ENCODE results near the gene LSM11. TPM values are rescaled to one million over a fixed set of nuclear protein-coding genes. Genes with fewer than 3 reads are reported as not detected.

Gene LSM11
- polyA plus RNA-seq, 1 of the 3 experiments (the other 2 are of a cell fraction) = 0.95 TPM

- peaks cover 0 to 5% of the 10 kb centered on the region in 2 experiments for H3K36me3 ChIP-seq (replicated peaks in 1 of 2; ENCODE audit: control insufficient read depth in 1 of 2, insufficient read depth in 2 of 2, low read length in 1 of 2)
- no peak overlapping the region for H3K4me3 ChIP-seq (ENCODE audit: low read depth in 2 of 2, low read length in 1 of 2)
- H3F3A ChIP-seq (replicated peaks; ENCODE audit: insufficient read depth) = no peaks in the 10 kb centered on the region
- no peaks in the 10 kb centered on the region for H3K79me2 ChIP-seq (ENCODE audit: insufficient read depth)
- WGBS (ENCODE audit: low lambda C conversion rate) = 46% methylated on average over 8 of the region's 8 CpGs
- POLR2A ChIA-PET = no interaction called here
- no peaks in the 10 kb centered on the region for H3K9me3 ChIP-seq
- no peaks in the 10 kb centered on the region for H3K27me3 ChIP-seq (ENCODE audit: insufficient read depth)
- H3K9ac ChIP-seq = no peak overlapping the region
- peak; percentile 43 for DNase-seq
- H3K27ac ChIP-seq (ENCODE audit: low read depth in 2 of 2, low read length in 1 of 2) = no peak overlapping the region
- CTCF ChIA-PET = interaction anchor here (0.8 to 1.9 kb wide), 2 partner anchors 16 kb away, joined by 3 to 9 read pairs; no protein-coding TSS in a partner anchor
- no peaks in the 10 kb centered on the region for H4K20me1 ChIP-seq (ENCODE audit: insufficient read depth)
- TF ChIP-seq PBX3 (IDR thresholded peaks at IDR 0.05) (peak; percentile 74), FOXM1 (IDR thresholded peaks at IDR 0.05; ENCODE audit: low read depth) (no peak), YY1 (IDR thresholded peaks at IDR 0.05; ENCODE audit: low read depth) (no peak), TEAD4 (IDR thresholded peaks at IDR 0.05; ENCODE audit: borderline replicate concordance, insufficient read depth) (no peak), TCF12 (IDR thresholded peaks at IDR 0.05) (peak; percentile 87), MXI1 (IDR thresholded peaks at IDR 0.05; ENCODE audit: low read depth, low read length) (no peak), TAF1 (IDR thresholded peaks at IDR 0.05; ENCODE audit: borderline replicate concordance, low read depth, low read length) (no peak), EP300 (IDR thresholded peaks at IDR 0.05; ENCODE audit: borderline replicate concordance in 1 of 2, low read depth in 1 of 2, low read length in 1 of 2) (peak; percentile 18 to 32; a peak in 2 of 4 replicates), RXRA (IDR thresholded peaks at IDR 0.05; ENCODE audit: borderline replicate concordance, low read depth) (no peak), USF1 (IDR thresholded peaks at IDR 0.05; ENCODE audit: borderline replicate concordance, low read depth) (no peak), POLR2AphosphoS5 (IDR thresholded peaks at IDR 0.05; ENCODE audit: low read depth, low read length) (no peak), RCOR1 (IDR thresholded peaks at IDR 0.05; ENCODE audit: low read length) (peak; percentile 29; the same call in 1 of the 2 replicates), NFIC (IDR thresholded peaks at IDR 0.05; ENCODE audit: borderline replicate concordance) (peak; percentile 77)
- H3K4me2 ChIP-seq = no peak overlapping the region
- no peaks in the 10 kb centered on the region for H3K9me2 ChIP-seq
- no peak overlapping the region for H2AFZ ChIP-seq (ENCODE audit: low read depth)
- H3K4me1 ChIP-seq (ENCODE audit: control insufficient read depth in 1 of 2, insufficient read depth in 2 of 2, low read depth in 1 of 2, low read length in 1 of 2) = peaks cover 0 to 3% of the 10 kb centered on the region in 2 experiments; a peak in 1 of 4 replicates
These were observed 34.8 kb downstream of the LSM11 start for GRCh38 chr5:157778121-157778805.

- TF ChIP-seq GATA2 (CRISPR knock-in tag; IDR thresholded peaks at IDR 0.05) (no peak), RCOR1 (IDR thresholded peaks at IDR 0.05; ENCODE audit: low read length) (no peak), RAD21 (IDR thresholded peaks at IDR 0.05; ENCODE audit: low read length) (no peak), YY1 (IDR thresholded peaks at IDR 0.05; ENCODE audit: low read depth) (no peak), SMC3 (IDR thresholded peaks at IDR 0.05; ENCODE audit: low read depth, low read length) (no peak), FOXJ3 (CRISPR knock-in tag; IDR thresholded peaks at IDR 0.05) (no peak), USF1 (IDR thresholded peaks at IDR 0.05; ENCODE audit: borderline replicate concordance, low read depth) (no peak), RFX5 (IDR thresholded peaks at IDR 0.05; ENCODE audit: low read length) (no peak), EP300 (IDR thresholded peaks at IDR 0.05; ENCODE audit: borderline replicate concordance in 1 of 2, low read depth in 1 of 2, low read length in 1 of 2) (no peak), CTCF (IDR thresholded peaks at IDR 0.05) (no peak), CHD2 (IDR thresholded peaks at IDR 0.05; ENCODE audit: low read length, partially characterized antibody) (no peak)
- Histone ChIP-seq H4K20me1 (ENCODE audit: insufficient read depth) (no peaks in the 10 kb centered on the region), H3K4me3 (ENCODE audit: low read depth in 2 of 2, low read length in 1 of 2) (no peak overlapping the region), H3K27ac (ENCODE audit: low read depth in 2 of 2, low read length in 1 of 2) (no peak overlapping the region), H3F3A (replicated peaks; ENCODE audit: insufficient read depth) (no peaks in the 10 kb centered on the region), H3K9me2 (no peaks in the 10 kb centered on the region), H3K9me3 (no peaks in the 10 kb centered on the region), H3K4me1 (ENCODE audit: control insufficient read depth in 1 of 2, insufficient read depth in 2 of 2, low read depth in 1 of 2, low read length in 1 of 2) (peaks cover 0 to 3% of the 10 kb centered on the region in 2 experiments; a peak in 1 of 4 replicates), H3K4me2 (no peak overlapping the region), H3K36me3 (replicated peaks in 1 of 2; ENCODE audit: control insufficient read depth in 1 of 2, insufficient read depth in 2 of 2, low read length in 1 of 2) (peaks cover under 1 to 5% of the 10 kb centered on the region in 2 experiments), H3K27me3 (ENCODE audit: insufficient read depth) (no peaks in the 10 kb centered on the region), H2AFZ (ENCODE audit: low read depth) (no peak overlapping the region), H3K79me2 (ENCODE audit: insufficient read depth) (no peaks in the 10 kb centered on the region), H3K9ac (no peak overlapping the region)
- ChIA-PET POLR2A (no interaction called here), CTCF (interaction anchor here (0.8 kb wide), 1 partner anchor 17 kb away, joined by 3 read pairs; no protein-coding TSS in a partner anchor)
- no peak for DNase-seq
- WGBS (ENCODE audit: low lambda C conversion rate) = 88% methylated on average over 6 of the region's 6 CpGs
These were observed 35.7 kb downstream of the LSM11 start for GRCh38 chr5:157779221-157779620.
